BE2C (cell line): Measurements from ENCODE around the gene DAB1.

Experiments used
- DNase-seq: peaks from one replicate; pipeline ENCODE4 v3.0.0-alpha.2; 2020
- H3K27me3 ChIP-seq: fragments of 250-450 bp; sonication (Bioruptor Pico); 2 replicates; pipeline ENCODE4 v1.5.1; 2020; ENCODE audit warnings: mild to moderate bottlenecking
- H3K36me3 ChIP-seq: fragments of 250-450 bp; sonication (Bioruptor Pico); 2 replicates; pipeline ENCODE4 v1.5.1; 2020; ENCODE audit warnings: mild to moderate bottlenecking
- H3K4me1 ChIP-seq: fragments of 250-450 bp; sonication (Bioruptor Pico); 2 replicates; pipeline ENCODE4 v1.5.1; 2020
- H3K4me3 ChIP-seq: 2 replicates; pipeline ENCODE4 v1.5.1; 2011; ENCODE audit warnings: low read depth, low read length
- H3K9me3 ChIP-seq: fragments of 250-450 bp; sonication (Bioruptor Pico); 2 replicates; pipeline ENCODE4 v1.5.1; 2020
- CTCF ChIP-seq: IDR thresholded peaks from 2 replicates; pipeline ENCODE4 v1.5.1; 2012; ENCODE audit warnings: mild to moderate bottlenecking, low read depth, low read length

The DAB1 gene

DNA sequence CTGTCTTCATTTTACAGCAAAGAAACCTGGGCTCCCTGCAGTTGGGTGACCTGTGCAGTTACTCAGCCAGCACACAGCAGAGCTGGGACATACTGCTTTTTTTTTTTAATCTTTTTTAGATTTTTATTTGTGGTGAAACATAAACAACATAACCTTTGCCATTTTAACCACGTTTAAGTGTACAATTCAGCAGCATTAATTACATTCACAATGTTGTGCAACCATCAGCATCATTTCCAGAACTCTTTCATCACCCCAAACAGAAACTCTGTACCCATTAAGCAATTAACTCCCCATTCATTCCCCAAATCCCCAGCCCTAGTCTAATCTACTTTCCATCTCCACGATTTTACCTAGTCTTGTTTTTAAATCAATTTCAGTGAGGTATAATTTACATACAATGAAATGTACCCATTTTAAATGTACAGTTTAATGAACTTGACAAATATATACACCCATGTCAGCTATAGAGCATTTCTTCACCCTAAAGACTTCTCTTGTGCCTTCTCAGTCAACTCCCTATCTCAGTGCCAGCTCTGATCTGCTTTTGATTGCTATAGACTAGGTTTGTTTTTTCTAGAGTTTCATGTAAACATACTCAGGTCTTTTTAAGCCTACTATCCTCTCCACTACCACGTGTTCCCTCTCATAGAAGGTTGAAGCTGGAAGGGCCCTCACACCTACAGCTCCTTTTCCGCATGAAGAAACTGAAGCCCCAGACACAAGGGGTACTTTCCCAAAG is 420.3 kb downstream of the DAB1 start:
- Histone ChIP-seq H3K4me3 (no peak overlapping the region), H3K9me3 (no peaks in the 10 kb centered on the region), H3K36me3 (no peaks in the 10 kb centered on the region), H3K27me3 (no peaks in the 10 kb centered on the region), H3K4me1 (no peaks in the 10 kb centered on the region)
- TF ChIP-seq CTCF: no peak
- no peak for DNase-seq

- TF ChIP-seq CTCF: no peak
- Histone ChIP-seq H3K9me3 (no peaks in the 10 kb centered on the region), H3K4me3 (no peak overlapping the region), H3K36me3 (no peaks in the 10 kb centered on the region), H3K27me3 (no peaks in the 10 kb centered on the region), H3K4me1 (no peaks in the 10 kb centered on the region)
- no peak for DNase-seq
Observed at GRCh38 chr1:56995414-56996100, 428.3 kb downstream of the DAB1 start.

- H3K36me3 ChIP-seq: no peaks in the 10 kb centered on the region
- H3K27me3 ChIP-seq: no peaks in the 10 kb centered on the region
- H3K4me1 ChIP-seq: no peaks in the 10 kb centered on the region
- DNase-seq: no peak
- H3K4me3 ChIP-seq: no peak overlapping the region
- no peak for TF ChIP-seq CTCF
- no peaks in the 10 kb centered on the region for H3K9me3 ChIP-seq
Observed at GRCh38 chr1:56993475-56993874, 430.4 kb downstream of the DAB1 start.

- H3K4me1 ChIP-seq: no peaks in the 10 kb centered on the region
- no peaks in the 10 kb centered on the region for H3K9me3 ChIP-seq
- no peaks in the 10 kb centered on the region for H3K27me3 ChIP-seq
- no peak for DNase-seq
- H3K4me3 ChIP-seq: no peak overlapping the region
- no peaks in the 10 kb centered on the region for H3K36me3 ChIP-seq
- no peak for TF ChIP-seq CTCF
Observed at GRCh38 chr1:56992318-56993125, 431.3 kb downstream of the DAB1 start.

DNA sequence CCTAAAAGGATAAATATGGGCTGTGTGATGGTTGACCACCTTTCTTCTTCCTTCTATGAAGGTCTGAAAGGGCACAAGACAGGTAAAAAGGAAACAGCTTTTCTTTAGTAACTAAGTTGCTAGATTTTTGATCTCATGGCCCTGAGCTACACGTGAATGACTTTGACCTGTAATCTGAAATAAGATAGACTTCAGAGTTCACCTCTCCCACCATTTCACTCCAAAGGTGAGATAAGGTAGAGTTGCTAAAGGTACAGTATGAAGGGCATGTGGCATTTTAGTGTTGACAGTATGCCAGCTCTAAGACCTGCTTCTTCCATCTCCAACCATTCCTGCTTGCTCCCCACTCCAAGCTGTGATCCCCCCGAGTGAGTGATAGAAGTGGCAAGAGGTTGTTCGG is 432.3 kb downstream of the DAB1 start:
- Histone ChIP-seq H3K4me3 (no peak overlapping the region), H3K4me1 (no peaks in the 10 kb centered on the region), H3K9me3 (no peaks in the 10 kb centered on the region), H3K36me3 (no peaks in the 10 kb centered on the region), H3K27me3 (no peaks in the 10 kb centered on the region)
- DNase-seq: no peak
- no peak for TF ChIP-seq CTCF
